Measurements from ENCODE around the gene JUND.

GRCh38 chr19:18252370-18252717 lies 29.1 kb downstream of the JUND start:
- TF ChIP-seq CTCF (IDR thresholded peaks at IDR 0.05): no peak
- TF ChIP-seq POLR2A (IDR thresholded peaks at IDR 0.05): no peak
